Stomach (tissue), 9 donors: Measurements from ENCODE around the gene S100A5. TPM values are rescaled to one million over a fixed set of nuclear protein-coding genes. Genes with fewer than 3 reads are reported as not detected.

Experiments used
- DNase-seq, 2 donors: peaks; one replicate each; pipeline versions ENCODE4 v3.0.0 to v3.0.0-alpha.2; 2013 to 2019
- H3K27ac ChIP-seq, 5 donors: fragments of 200-600 bp in 4 of 5; sonication (generic) in 4 of 5; one replicate each; pipeline ENCODE4 v1.5.1; 2013 to 2019; ENCODE audit warnings: mild to moderate bottlenecking in 1 of 5, moderate library complexity in 1 of 5
- H3K27me3 ChIP-seq, 3 donors: fragments of 200-600 bp; sonication (generic); one replicate each; pipeline ENCODE4 v1.5.1; 2017 to 2019; ENCODE audit warnings: mixed run types in 1 of 3
- H3K36me3 ChIP-seq, 4 donors: fragments of 200-600 bp; sonication (generic); 1 replicate in 3 of 4; 2 replicates in 1 of 4; pipeline ENCODE4 v1.5.1; 2016 to 2019
- H3K4me1 ChIP-seq, 4 donors: fragments of 200-600 bp; sonication (generic); one replicate each; pipeline ENCODE4 v1.5.1; 2016 to 2019
- H3K4me3 ChIP-seq, 4 donors: fragments of 200-600 bp; sonication (generic) in 3 of 4; one replicate each; pipeline ENCODE4 v1.5.1; 2016 to 2019; ENCODE audit warnings: mild to moderate bottlenecking in 1 of 4
- H3K9me3 ChIP-seq, 4 donors: fragments of 200-600 bp; sonication (generic); one replicate each; pipeline ENCODE4 v1.5.1; 2016 to 2019
- EP300 ChIP-seq: sonication (generic); formaldehyde crosslinking; IDR thresholded peaks from one replicate; pipeline ENCODE4 v1.6.1; 2017; ENCODE audit warnings: antibody characterized with exemption
- POLR2A ChIP-seq, 4 donors: fragments of 450-650 bp; IDR thresholded peaks; one replicate each; pipeline ENCODE4 v1.6.1; 2016; ENCODE audit warnings: antibody characterized with exemption in 4 of 4, control low read depth in 2 of 4, mild to moderate bottlenecking in 1 of 4, moderate library complexity in 1 of 4
- POLR2AphosphoS5 ChIP-seq, 3 donors: sonication (generic); formaldehyde crosslinking; IDR thresholded peaks; one replicate each; pipeline ENCODE4 v1.6.1; 2016; ENCODE audit warnings: antibody characterized with exemption in 3 of 3
- WGBS, 5 donors: extraction: QIAGEN DNeasy Blood & Tissue Kit in 3 of 5; methylation state at CpG; one replicate each; pipeline versions ENCODE4 v1.1.5 to v1.1.7; 2013 to 2018; 5-methylcytosine and 5-hydroxymethylcytosine counted together
- intact Hi-C: fragments of 100-400 bp; cut with DNase I; formaldehyde crosslinking; loops from one replicate; pipeline ENCODE4 v1.15.1; 2023; ENCODE audit warnings: low total_unique reads
- polyA plus RNA-seq, 3 donors: library from polyadenylated mRNA; stranded (reverse); fragments of 200-250 nt; gene quantifications; one replicate each; pipeline ENCODE4 v1.2.3, GENCODE V29; 2013
- total RNA-seq, 5 donors: library from RNA; depleted of rRNA; stranded (reverse); fragments of >200 nt; gene quantifications; one replicate each; pipeline versions ENCODE4 v1.1.0 to v1.2.3, GENCODE V29; 2014 to 2016
- TF ChIP-seq, protein P1 (sequence below), 7 experiments: fragments of 450-650 bp in 4 of 7; fragments of 200-600 bp in 3 of 7; sonication (generic) in 3 of 7; IDR thresholded peaks; one replicate each; pipeline ENCODE4 v1.5.1; 2016 to 2019; ENCODE audit warnings: antibody characterized with exemption in 7 of 7, control low read depth in 2 of 7, mild to moderate bottlenecking in 1 of 7
- donor health status: healthy with polysubstance abuse.
- donor health status: Bipolar disorder and iron deficiency.
- donor health status: healthy.

S100A5 gene
- total and polyA plus RNA-seq, 8 donors: not detected

- intact Hi-C loops: no loop called here
- DNase-seq: peak in 1 of 2 donors; percentile 3
- Histone ChIP-seq H3K27me3 (no peaks in the 10 kb centered on the region), H3K4me3 (no peak overlapping the region), H3K4me1 (peaks cover 42 to 69% (median 58%) of the 10 kb centered on the region in 4 donors), H3K27ac (peak overlapping the region in 4 of 5 donors; percentile 49 to 70 (median 56)), H3K36me3 (no peaks in the 10 kb centered on the region), H3K9me3 (no peaks in the 10 kb centered on the region)
- TF ChIP-seq, protein P1, sequence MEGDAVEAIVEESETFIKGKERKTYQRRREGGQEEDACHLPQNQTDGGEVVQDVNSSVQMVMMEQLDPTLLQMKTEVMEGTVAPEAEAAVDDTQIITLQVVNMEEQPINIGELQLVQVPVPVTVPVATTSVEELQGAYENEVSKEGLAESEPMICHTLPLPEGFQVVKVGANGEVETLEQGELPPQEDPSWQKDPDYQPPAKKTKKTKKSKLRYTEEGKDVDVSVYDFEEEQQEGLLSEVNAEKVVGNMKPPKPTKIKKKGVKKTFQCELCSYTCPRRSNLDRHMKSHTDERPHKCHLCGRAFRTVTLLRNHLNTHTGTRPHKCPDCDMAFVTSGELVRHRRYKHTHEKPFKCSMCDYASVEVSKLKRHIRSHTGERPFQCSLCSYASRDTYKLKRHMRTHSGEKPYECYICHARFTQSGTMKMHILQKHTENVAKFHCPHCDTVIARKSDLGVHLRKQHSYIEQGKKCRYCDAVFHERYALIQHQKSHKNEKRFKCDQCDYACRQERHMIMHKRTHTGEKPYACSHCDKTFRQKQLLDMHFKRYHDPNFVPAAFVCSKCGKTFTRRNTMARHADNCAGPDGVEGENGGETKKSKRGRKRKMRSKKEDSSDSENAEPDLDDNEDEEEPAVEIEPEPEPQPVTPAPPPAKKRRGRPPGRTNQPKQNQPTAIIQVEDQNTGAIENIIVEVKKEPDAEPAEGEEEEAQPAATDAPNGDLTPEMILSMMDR (IDR thresholded peaks at IDR 0.05): no peak
- TF ChIP-seq POLR2AphosphoS5 (IDR thresholded peaks at IDR 0.05): no peak
- TF ChIP-seq EP300: no peak
- no peak for TF ChIP-seq POLR2A (IDR thresholded peaks at IDR 0.05)
- 82 to 92% (median 83%) methylated on average over 2 to 6 of the region's 6 CpGs for WGBS, 5 donors
These were observed 9.1 kb upstream of the S100A5 start for GRCh38 chr1:153549741-153550397.

GRCh38 chr1:153548722-153549688 lies 8.3 kb upstream of the S100A5 start, which contains the start of gene S100A3:
Gene S100A3, minus strand, starts transcription at chr1:153549258. Its CDS starts 773 bp downstream, at chr1:153548485.
- intact Hi-C loops: no loop called here
- Histone ChIP-seq H3K36me3 (no peaks in the 10 kb centered on the region), H3K27ac (peak within 1 kb of the TSS; percentile 13 to 70 (median 49)), H3K4me3 (no peak within 1 kb of the TSS), H3K4me1 (peaks cover 51 to 72% (median 61%) of the 10 kb centered on the region in 4 donors), H3K27me3 (no peaks in the 10 kb centered on the region), H3K9me3 (no peaks in the 10 kb centered on the region)
- peak in 1 of 3 donors; percentile 70 for TF ChIP-seq POLR2AphosphoS5 (IDR thresholded peaks at IDR 0.05)
- TF ChIP-seq, protein P1 (IDR thresholded peaks at IDR 0.05): no peak
- TF ChIP-seq EP300: peak; percentile 33
- no peak for TF ChIP-seq POLR2A (IDR thresholded peaks at IDR 0.05)
- WGBS, 5 donors: 62 to 73% (median 64%) methylated on average over 13 to 14 of the region's 14 CpGs
- DNase-seq: peak; percentile 35 to 62

DNA sequence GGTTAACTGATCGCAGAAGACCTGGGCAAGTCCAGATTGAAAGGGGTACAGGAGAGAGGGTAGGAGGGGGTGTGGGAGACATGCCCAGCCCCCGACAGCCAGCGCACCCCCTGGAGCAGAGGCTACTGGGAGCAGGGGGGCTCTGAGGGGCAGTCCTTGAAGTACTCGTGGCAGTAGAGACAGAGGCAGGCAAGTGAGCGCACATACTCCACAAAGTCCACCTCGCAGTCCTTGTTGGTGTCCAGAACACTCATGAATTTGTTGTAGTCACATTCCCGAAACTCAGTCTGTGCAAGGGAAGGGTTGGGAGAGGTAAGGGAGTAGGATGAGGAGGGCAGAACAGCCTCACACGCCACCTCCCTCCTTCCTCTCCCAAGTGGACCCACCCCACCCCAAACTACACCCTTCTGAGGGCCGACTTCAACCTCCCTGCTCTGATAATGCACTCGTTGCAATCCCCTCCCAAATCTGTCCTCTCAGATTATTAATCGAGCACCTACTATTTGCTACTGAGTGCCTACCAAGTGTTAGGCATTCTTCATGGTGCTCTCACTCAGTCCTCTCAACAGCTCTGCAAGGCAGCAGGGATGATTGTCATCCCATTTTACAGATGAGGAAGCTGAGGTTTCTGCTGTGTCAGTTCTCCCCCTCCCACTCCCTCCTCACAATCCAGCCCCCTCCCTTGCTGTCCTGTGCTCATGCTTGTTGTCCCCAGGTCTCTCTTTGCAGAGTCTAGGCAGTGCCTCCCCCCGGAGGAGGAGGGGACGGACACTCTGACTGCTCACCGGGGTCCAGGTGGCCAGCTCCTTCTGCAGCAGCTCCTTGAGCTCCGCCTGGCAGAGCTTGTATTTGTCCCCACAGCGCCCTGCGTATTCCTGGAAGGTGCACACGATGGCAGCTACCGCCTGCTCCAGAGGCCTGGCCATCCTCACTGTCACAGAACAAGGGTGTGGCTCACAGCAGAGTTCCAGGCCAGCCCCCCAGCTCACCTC lies 7.1 kb upstream of the S100A5 start:
- 78 to 92% (median 90%) methylated on average over 17 to 19 of the region's 19 CpGs for WGBS, 5 donors
- H3K9me3 ChIP-seq: no peaks in the 10 kb centered on the region
- H3K4me3 ChIP-seq: no peak overlapping the region
- H3K4me1 ChIP-seq: peaks cover 62 to 72% (median 66%) of the 10 kb centered on the region in 4 donors
- H3K27ac ChIP-seq: peak overlapping the region in 2 of 5 donors; percentile 64 to 70
- TF ChIP-seq EP300: no peak
- TF ChIP-seq POLR2AphosphoS5 (IDR thresholded peaks at IDR 0.05): no peak
- no peak for TF ChIP-seq POLR2A (IDR thresholded peaks at IDR 0.05)
- TF ChIP-seq, protein P1 (IDR thresholded peaks at IDR 0.05): no peak
- H3K36me3 ChIP-seq: no peaks in the 10 kb centered on the region
- no peaks in the 10 kb centered on the region for H3K27me3 ChIP-seq
- intact Hi-C loops: no loop called here
- DNase-seq: peak in 1 of 2 donors; percentile 9
